ENCODE measurements around the gene FRMD3.

The FRMD3 gene

DNA sequence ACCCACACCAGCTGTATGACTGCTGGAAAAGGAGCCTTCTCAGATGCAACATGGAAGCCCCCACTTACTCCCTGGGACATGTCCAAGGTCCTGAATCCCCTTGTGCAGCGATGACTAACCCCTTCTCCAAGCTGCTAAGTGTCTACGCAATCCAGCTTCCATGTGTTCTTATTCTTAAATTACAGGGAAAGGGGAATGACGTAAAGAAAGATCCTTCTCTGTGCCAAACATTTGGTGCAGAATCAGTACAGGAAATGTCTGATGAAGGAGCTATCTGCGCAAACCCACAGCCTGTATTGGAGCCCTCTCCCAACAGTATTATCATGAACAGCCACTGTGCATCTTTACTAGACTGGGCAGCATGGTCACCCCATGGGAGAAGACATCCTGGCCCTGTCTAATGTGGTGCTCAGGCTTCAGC, 183.2 kb downstream of the FRMD3 start:
- no peak for DNase-seq (ENCODE audit: low spot score)
- in situ Hi-C loops (cut with MboI; ENCODE audit: low pct_unique_long_range_greater_than_20kb, low sequenced_read_pairs, unreplicated experiment): no loop called here

DNA sequence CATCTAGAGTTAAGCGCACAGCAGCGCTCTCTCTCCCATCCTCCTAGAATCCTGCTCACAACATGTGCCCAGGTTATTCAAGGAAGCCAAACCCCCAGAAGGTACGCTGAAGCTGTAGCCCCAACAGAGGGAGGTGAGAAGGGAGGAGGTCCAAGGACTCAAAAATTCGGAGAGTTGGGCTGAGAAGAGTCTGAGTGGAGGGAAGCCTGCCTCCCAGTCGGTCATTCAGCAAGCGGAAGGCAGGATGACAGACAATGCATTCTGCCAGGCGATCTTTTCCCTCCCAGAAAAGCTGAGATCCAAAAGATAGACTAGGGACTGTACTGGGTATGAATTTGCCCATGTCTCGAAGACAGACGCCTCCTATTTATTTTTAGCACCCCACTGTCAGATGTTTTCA, 189.2 kb downstream of the FRMD3 start:
- in situ Hi-C loops (cut with MboI; ENCODE audit: low pct_unique_long_range_greater_than_20kb, low sequenced_read_pairs, unreplicated experiment): loop anchor here (25.0 kb wide), 1 partner anchor 563 kb away; the partner anchor contains the start of gene KIF27
- no peak for DNase-seq (ENCODE audit: low spot score)
- TF ChIP-seq, protein P1, sequence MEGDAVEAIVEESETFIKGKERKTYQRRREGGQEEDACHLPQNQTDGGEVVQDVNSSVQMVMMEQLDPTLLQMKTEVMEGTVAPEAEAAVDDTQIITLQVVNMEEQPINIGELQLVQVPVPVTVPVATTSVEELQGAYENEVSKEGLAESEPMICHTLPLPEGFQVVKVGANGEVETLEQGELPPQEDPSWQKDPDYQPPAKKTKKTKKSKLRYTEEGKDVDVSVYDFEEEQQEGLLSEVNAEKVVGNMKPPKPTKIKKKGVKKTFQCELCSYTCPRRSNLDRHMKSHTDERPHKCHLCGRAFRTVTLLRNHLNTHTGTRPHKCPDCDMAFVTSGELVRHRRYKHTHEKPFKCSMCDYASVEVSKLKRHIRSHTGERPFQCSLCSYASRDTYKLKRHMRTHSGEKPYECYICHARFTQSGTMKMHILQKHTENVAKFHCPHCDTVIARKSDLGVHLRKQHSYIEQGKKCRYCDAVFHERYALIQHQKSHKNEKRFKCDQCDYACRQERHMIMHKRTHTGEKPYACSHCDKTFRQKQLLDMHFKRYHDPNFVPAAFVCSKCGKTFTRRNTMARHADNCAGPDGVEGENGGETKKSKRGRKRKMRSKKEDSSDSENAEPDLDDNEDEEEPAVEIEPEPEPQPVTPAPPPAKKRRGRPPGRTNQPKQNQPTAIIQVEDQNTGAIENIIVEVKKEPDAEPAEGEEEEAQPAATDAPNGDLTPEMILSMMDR (IDR thresholded peaks at IDR 0.05; ENCODE audit: extremely low read depth, insufficient read depth, missing control alignments): no peak

More for the DNA sequence above, 183.2 kb downstream of the FRMD3 start:
- TF ChIP-seq, protein P1 (IDR thresholded peaks at IDR 0.05; ENCODE audit: extremely low read depth, insufficient read depth, missing control alignments): no peak

DNA sequence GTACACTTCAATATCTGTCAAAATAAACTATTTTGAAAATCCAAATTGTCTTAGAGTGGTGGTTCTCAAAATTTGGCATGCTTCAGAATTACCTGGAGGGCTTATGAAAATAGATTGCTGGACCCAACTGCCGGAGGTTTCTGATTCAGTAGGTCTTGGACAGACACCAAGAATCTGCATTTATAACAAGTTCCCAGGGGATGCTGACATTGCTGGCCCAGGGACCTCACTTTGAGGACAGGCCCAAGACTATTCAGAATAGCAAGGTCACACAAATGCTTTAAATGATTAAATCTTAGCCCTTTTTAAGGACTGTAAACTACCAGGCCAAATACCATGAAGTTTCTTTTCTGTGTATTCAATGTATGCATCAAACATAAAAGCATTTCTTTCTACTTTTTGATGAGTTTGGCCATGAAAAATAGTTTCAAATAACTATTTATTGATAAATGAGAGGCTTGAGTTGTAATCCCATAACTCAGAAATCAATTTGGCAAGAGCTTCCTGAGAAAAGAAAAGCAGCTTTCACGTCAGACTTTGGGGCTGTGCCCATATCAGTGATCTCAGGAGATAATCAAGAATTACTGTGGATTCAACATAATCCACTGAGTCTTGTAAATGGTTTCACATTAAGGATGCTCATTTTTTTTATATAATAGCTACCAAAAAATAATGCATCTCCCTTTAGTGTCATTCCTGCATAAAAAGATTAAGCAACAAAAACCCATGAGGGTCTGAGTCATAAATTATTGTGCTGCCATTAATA, 191.4 kb downstream of the FRMD3 start:
- TF ChIP-seq, protein P1 (IDR thresholded peaks at IDR 0.05; ENCODE audit: extremely low read depth, insufficient read depth, missing control alignments): no peak
- DNase-seq (ENCODE audit: low spot score): no peak
- in situ Hi-C loops (cut with MboI; ENCODE audit: low pct_unique_long_range_greater_than_20kb, low sequenced_read_pairs, unreplicated experiment): loop anchor here (25.0 kb wide), 1 partner anchor 565 kb away; the partner anchor contains the start of gene KIF27

DNA sequence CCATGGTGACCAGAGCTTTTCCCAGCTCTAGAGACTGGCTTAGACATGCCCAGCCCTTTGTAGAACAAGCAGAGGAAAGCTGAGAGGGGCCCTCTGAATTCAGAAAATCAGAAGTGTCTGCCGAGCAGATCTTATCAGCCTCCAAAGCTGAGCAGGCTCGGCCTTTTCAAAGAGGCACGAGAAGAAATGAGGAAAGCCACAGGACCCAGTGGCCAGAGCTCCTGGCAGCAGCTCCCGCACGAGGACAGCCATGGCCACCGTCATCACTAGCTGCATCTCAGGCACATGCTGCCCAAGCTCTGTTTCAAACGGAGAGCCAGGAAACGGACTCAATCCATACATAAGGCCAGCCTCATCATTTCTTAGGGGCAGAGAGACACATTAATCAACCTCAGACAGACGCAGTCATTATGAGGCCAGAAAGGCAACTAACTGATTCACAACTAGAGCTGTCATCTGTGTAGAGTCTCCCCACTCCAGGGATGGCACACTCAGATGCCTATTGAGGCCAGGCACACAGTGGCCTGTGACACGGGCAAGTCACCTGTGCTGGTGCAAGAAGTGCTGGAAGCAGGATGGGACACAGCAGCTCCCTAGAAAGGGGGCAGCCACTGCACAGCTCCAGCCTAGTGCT, 194.7 kb downstream of the FRMD3 start:
- in situ Hi-C loops (cut with MboI; ENCODE audit: low pct_unique_long_range_greater_than_20kb, low sequenced_read_pairs, unreplicated experiment): loop anchor here (25.0 kb wide), 1 partner anchor 569 kb away; the partner anchor contains the start of gene KIF27
- no peak for DNase-seq (ENCODE audit: low spot score)
- TF ChIP-seq, protein P1 (IDR thresholded peaks at IDR 0.05; ENCODE audit: extremely low read depth, insufficient read depth, missing control alignments): no peak

DNA sequence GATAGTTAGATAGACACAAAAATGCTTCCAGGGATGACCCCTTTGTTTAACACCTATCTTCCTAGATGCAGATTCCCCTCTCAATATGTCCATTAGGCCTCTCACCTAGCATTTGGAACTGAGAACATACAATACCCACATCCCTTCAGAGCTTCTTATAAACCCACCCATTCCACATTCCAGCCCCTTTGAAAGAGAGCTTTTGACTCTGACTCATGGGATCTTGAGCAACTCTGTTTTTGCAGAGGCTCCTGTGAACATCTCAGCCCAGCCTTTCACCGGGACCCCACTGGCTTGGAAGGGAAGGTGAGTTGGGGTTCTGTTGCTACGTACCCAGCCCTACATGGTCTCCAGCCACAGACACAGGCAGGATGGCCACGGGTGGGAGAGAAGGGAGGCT, 195.5 kb downstream of the FRMD3 start:
- in situ Hi-C loops (cut with MboI; ENCODE audit: low pct_unique_long_range_greater_than_20kb, low sequenced_read_pairs, unreplicated experiment): loop anchor here (25.0 kb wide), 1 partner anchor 570 kb away; the partner anchor contains the start of gene KIF27
- TF ChIP-seq, protein P1 (IDR thresholded peaks at IDR 0.05; ENCODE audit: extremely low read depth, insufficient read depth, missing control alignments): no peak

DNA sequence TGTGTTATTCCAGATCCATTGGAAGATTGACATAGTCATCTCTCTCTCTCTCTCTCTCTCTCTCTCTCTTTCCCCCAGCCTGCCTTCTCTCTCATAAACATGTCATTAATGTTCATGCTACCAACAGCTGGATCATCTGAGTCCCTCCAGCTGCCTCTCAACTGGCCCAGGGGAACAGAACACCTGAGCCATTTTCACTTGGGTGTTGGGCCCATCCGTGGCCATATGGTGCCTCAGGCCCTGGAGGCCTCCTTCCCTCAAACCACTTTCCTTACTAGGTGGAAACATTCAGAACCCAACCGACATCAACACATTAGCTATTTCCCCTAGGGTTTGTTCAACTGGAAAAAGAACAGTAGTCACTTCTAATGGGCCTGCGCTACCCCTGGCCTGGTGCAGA, 196.2 kb downstream of the FRMD3 start:
- in situ Hi-C loops (cut with MboI; ENCODE audit: low pct_unique_long_range_greater_than_20kb, low sequenced_read_pairs, unreplicated experiment): loop anchor here (25.0 kb wide), 1 partner anchor 570 kb away; the partner anchor contains the start of gene KIF27
- TF ChIP-seq, protein P1 (IDR thresholded peaks at IDR 0.05; ENCODE audit: extremely low read depth, insufficient read depth, missing control alignments): no peak
- DNase-seq (ENCODE audit: low spot score): no peak

More for the DNA sequence above, 195.5 kb downstream of the FRMD3 start:
- DNase-seq (ENCODE audit: low spot score): no peak

Measured in GM13977 (cell line).